ENCODE data around the gene HERPUD2. TPM values are rescaled to one million over a fixed set of nuclear protein-coding genes. Genes with fewer than 3 reads are reported as not detected.

Gene HERPUD2
- total and polyA plus RNA-seq, 2 donors (not counting 1 experiment from before 2014, with no cell fraction given), result 58.8 to 62.2 TPM

- Mint-ChIP-seq H3K4me3 (peak overlapping the region; percentile 79), H3K4me1 (peaks cover 78% of the 10 kb centered on the region), H3K27me3 (no peaks in the 10 kb centered on the region), H3K27ac (peak overlapping the region; percentile 99), H3K9me3 (ENCODE audit: insufficient read depth) (no peaks in the 10 kb centered on the region)
- Histone ChIP-seq H2AFZ (ENCODE audit: insufficient read depth, low read depth, low read length, poor library complexity, severe bottlenecking) (peak overlapping the region; percentile 76), H3K4me2 (replicated peaks; ENCODE audit: low read depth, low read length, poor library complexity, severe bottlenecking) (peak overlapping the region; percentile 76), H3K27ac (ENCODE audit: low read length in 2 of 2) (peak overlapping the region; percentile 93 to 99), H3K79me2 (ENCODE audit: control insufficient read depth, insufficient read depth, low read length) (peaks cover 15% of the 10 kb centered on the region), H3K36me3 (replicated peaks in 1 of 2; ENCODE audit: control extremely low read depth in 1 of 2, control insufficient read depth in 1 of 2, extremely low read depth in 1 of 2, insufficient read depth in 2 of 2, low read length in 1 of 2) (no peaks in the 10 kb centered on the region), H3K4me1 (ENCODE audit: control insufficient read depth in 2 of 2, insufficient read depth in 2 of 2, low read length in 2 of 2) (peaks cover 73 to 77% of the 10 kb centered on the region in 2 donors), H3K4me3 (ENCODE audit: control extremely low read depth in 1 of 5, extremely low read depth in 1 of 5, insufficient read depth in 1 of 5, low read depth in 2 of 5, low read length in 4 of 5) (peak overlapping the region in 4 of 5 experiments; percentile 12 to 56 (median 28)), H3K9ac (ENCODE audit: low read length) (peak overlapping the region; percentile 60), H4K20me1 (ENCODE audit: control insufficient read depth, insufficient read depth, low read length, poor library complexity, severe bottlenecking) (no peaks in the 10 kb centered on the region), H3K27me3 (replicated peaks in 1 of 4; ENCODE audit: control extremely low read depth in 1 of 4, control insufficient read depth in 3 of 4, insufficient read depth in 4 of 4, low read length in 3 of 4) (no peaks in the 10 kb centered on the region), H3K9me3 (ENCODE audit: control extremely low read depth in 1 of 3, control insufficient read depth in 2 of 3, insufficient read depth in 1 of 3, low read length in 2 of 3) (peaks cover 0 to 5% (median 0%) of the 10 kb centered on the region in 3 donors)
- intact Hi-C loops (cut with micrococcal nuclease), result loop anchor here (1.0 to 2.0 kb wide), 3 partner anchors 14 to 72 kb away; partner anchors contain the start of genes HERPUD2 and SEPTIN7
- TF ChIP-seq CTCF (IDR thresholded peaks at IDR 0.05) (no peak), EZH2 (IDR thresholded peaks at IDR 0.05; ENCODE audit: borderline replicate concordance, insufficient read depth, low read depth, low read length, poor library complexity, severe bottlenecking) (no peak)
- WGBS (ENCODE audit: insufficient coverage), result no CpG with 5 or more reads among the region's 3 CpGs
- DNase-seq (peak; percentile 92), ATAC-seq (ENCODE audit: low read depth) (peak; percentile 78)
- POLR2A ChIA-PET, result interaction anchor here (0.6 to 7.1 kb wide), 10 partner anchors 9 to 1624 kb away, joined by 3 to 167 read pairs (median 4); partner anchors contain the start of genes DPY19L1, HERPUD2 and SEPTIN7
- CTCF ChIA-PET, result interaction anchor here (1.0 to 13.3 kb wide), 7 partner anchors 8 to 137 kb away, joined by 3 to 171 read pairs (median 9); partner anchors contain the start of gene SEPTIN7
Measured at GRCh38 chr7:35729061-35729783, 34.3 kb upstream of the HERPUD2 start.
